H54 (cell line): ENCODE data around the gene SLC2A4RG.

Experiments used
- DNase-seq: peaks from one replicate; pipeline ENCODE4 v3.0.0; 2011; ENCODE audit warnings: low spot score, mixed read lengths; ENCODE audit not compliant: insufficient read length
- FAIRE-seq: peaks from 3 replicates; lab custom pipeline; 2011; peaks lifted over from hg19 to GRCh38; lab: Jason Lieb, UNC
- POLR2A ChIP-seq: IDR thresholded peaks from 2 replicates; pipeline ENCODE4 v1.6.1; 2011; ENCODE audit warnings: low read depth, mild to moderate bottlenecking, low read length

The SLC2A4RG gene

DNA sequence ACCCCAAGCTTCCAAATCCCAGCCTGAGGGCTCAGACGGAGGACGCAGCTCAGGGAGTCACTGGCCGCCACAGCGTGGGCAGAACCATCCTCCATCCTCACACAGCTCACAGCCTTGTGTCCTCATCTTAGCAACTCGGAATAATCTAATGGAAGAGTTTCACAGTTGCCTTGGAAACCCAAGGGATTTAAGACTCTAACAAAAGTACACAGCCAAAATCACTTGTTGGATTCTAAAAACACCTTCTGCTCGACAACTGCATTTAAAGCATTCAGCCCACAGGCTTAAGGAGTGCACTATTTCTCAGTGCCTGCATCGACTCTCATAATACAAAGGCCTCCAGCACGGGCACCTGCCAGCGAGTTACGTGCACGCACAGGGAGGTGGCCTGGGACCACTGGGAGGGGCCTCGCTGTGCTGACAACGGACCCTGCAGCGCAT lies 46.1 kb downstream of the SLC2A4RG start:
- no peak for FAIRE-seq

DNA sequence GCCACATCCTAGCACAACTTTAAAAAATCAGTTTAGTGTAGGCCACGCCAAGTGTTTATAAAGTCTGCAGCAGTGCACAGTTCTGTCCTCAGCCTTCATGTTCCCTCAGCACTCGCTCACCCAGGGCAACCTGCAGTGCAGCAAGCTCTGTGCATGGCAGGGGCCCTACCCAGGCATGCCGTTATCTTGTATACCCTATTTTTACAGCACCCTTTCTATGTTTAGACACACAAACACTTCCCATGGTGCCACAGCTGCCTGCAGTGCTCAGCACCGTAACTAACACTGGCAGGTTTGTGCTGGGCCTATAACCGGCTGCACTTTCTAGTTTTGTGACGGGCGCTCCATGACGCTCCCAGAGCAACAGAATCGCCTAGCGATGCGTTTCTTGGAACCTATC lies 47.7 kb downstream of the SLC2A4RG start:
- DNase-seq = no peak
- no peak for FAIRE-seq
- TF ChIP-seq POLR2A = no peak

More for the DNA sequence above, 46.1 kb downstream of the SLC2A4RG start:
- no peak for TF ChIP-seq POLR2A
- no peak for DNase-seq

DNA sequence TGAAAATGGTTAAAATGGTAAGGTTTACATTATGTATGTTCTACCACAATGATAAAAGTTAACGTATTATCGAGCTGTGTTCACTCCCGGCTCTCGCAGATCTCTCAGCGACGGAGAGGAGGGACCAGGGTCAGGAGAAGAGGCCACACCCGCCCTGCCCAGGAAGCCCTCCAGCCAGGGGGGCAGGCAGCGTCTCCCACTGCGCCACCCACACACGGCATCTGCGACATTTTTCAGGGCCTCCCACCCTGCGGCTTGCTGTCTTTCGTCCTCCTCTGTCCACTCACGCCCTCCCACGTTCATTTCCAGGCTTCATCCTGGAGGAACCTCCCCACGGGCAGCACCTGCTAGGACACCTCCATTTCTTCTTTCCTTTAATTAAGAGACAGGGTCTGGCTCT lies 48.2 kb downstream of the SLC2A4RG start:
- FAIRE-seq = no peak

DNA sequence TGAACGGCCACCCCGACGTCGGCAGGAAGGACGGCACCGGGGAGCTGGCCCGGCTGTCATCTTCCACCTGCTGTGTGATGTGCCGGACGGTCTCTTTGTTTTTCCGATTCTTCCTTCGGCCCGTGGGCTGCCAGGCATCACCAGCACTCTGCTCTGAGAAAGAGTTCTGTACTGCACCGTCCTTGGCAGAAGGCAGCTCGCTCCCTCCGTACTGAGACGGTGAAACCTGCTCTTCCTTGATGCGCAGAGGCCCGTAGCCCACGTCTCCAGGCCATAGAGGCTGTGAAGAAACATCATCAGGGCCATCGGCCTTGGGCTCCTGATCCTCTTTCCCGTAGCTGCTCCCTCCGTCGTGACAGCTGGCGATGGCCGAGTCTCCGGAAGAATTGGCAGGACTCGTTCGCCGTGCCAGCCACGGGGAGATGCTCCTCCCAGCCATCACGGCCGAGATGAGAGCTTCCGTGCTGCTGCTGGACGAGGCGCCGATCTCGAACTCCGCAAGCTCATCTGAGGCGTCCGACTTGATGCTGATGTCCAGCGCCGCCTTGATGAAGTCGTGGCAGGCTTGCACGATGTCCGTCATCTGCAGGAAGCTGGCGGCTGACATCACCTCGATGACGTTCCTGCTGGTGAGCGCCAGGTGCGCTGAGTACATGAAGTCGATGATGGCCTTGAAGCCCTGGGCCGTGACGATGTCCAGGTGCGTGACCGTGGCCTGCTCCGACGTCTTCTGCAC lies 50.4 kb downstream of the SLC2A4RG start:
- DNase-seq = no peak
- TF ChIP-seq POLR2A = no peak
- FAIRE-seq = no peak

More for the DNA sequence above, 48.2 kb downstream of the SLC2A4RG start:
- no peak for DNase-seq
- TF ChIP-seq POLR2A = no peak

DNA sequence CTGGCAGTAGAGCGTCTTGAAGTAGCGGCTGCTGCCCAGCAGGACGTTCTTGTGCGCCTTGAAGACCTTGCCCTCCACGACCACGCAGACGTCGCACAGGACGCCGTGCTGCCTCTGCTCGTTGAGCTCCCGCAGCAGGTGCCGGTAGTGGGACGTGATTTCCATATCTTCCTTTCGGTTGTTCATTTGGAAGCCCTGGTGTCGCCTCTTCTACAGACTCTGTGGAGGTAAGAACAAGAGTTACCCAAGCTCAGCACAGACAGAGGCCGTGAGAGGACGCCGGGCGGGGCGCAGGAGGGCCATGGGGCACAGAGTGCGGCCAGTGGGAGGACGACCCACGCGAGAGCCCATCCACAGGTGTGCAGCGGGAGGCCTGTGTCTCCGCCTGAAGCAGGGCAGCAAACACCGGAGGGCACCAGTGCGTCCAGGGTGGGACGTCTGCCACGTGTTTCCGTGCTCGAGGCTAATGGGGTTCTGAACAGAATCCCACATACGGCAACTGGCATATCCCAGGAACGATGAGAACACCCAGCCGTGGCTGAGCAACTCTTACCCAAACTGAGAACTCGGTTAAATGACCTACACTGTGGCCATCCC lies 51.1 kb downstream of the SLC2A4RG start:
- no peak for FAIRE-seq

DNA sequence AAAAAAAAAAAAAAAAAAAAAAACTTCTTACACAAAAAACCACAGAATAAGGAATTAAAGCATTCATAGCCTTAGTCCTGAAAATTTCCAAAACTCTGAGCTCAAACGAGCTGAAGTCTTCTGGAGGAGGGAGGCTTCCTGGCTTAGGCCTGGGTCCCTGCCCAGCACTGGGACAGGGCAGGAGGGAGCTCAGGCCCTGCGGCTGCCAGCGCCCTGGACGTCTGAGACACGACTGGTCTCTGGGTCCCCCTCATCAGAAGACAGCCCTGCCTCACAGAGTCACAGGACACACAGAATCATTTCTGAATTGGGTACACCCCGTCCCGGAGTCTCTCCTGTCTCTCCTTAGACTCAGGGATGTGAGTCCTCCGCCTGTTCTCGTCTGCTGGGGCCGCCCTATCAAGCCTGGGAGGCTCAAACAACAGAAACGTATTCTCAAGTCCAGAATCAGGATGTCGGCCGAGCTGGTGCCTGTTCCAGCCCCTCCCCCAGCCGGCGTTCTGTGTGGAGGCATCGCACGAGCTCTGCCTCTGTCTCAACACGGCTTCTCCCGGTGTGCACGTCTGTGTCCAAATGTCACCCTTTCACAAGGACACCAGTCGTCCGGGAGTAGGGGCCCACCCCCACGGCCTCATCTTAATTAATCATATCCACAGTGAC lies 52.1 kb downstream of the SLC2A4RG start:
- FAIRE-seq (no peak), DNase-seq (no peak)
- no peak for TF ChIP-seq POLR2A

More for the DNA sequence above, 51.1 kb downstream of the SLC2A4RG start:
- no peak for DNase-seq
- no peak for TF ChIP-seq POLR2A

DNA sequence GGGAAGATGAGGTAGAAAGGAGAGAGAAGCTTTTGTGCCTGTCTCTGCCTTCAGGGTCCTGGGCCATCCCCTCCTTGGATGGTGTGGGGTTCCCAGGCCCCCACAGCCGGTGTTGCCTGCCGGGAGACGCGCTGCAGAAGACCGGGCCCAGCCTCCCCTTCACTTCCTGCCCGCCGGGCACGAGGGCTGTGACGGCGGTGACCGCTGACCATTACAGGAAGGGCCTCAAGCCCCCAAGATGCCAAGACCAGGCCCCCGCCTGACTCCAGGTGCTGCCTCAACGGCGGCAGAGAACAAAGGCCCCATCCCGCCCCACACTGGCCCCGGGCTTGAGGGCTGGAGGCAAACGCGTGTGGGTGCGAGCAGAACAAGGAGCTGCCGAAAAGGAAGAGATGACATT lies 53.3 kb downstream of the SLC2A4RG start:
- DNase-seq (no peak), FAIRE-seq (no peak)
- no peak for TF ChIP-seq POLR2A
